CD4-positive, alpha-beta T cell treated with Interferon alpha-2 for 1 hour (primary cell): ENCODE measurements around the gene IQGAP1.

ENCODE experiments used
- DNase-seq, 2 donors: peaks; one replicate each; pipeline ENCODE4 v3.0.0-alpha.2; 2020 to 2022

The IQGAP1 gene

GRCh38 chr15:90442423-90442822, 54.4 kb downstream of the IQGAP1 start:
- DNase-seq, result no peak

- no peak for DNase-seq
Observed at GRCh38 chr15:90449206-90449735, 61.2 kb downstream of the IQGAP1 start.

GRCh38 chr15:90451053-90451850, 63.2 kb downstream of the IQGAP1 start:
- DNase-seq, result no peak

- no peak for DNase-seq
Observed at GRCh38 chr15:90456236-90456635, 68.2 kb downstream of the IQGAP1 start.

- no peak for DNase-seq
Observed at GRCh38 chr15:90458061-90458460, 70.0 kb downstream of the IQGAP1 start.

GRCh38 chr15:90459368-90459767, 71.3 kb downstream of the IQGAP1 start:
- DNase-seq, result no peak

GRCh38 chr15:90460142-90460824, 72.2 kb downstream of the IQGAP1 start:
- DNase-seq, result no peak

- no peak for DNase-seq
Observed at GRCh38 chr15:90463381-90463780, 75.3 kb downstream of the IQGAP1 start.

- no peak for DNase-seq
Observed at GRCh38 chr15:90465140-90465929, 77.3 kb downstream of the IQGAP1 start.

- DNase-seq, result no peak
Observed at GRCh38 chr15:90465930-90466567, 78.0 kb downstream of the IQGAP1 start.

- no peak for DNase-seq
Observed at GRCh38 chr15:90469723-90470122, 81.7 kb downstream of the IQGAP1 start.

- no peak for DNase-seq
Observed at GRCh38 chr15:90470453-90470852, 82.4 kb downstream of the IQGAP1 start.

- no peak for DNase-seq
Observed at GRCh38 chr15:90471126-90471525, 83.1 kb downstream of the IQGAP1 start.

- no peak for DNase-seq
Observed at GRCh38 chr15:90471769-90472168, 83.7 kb downstream of the IQGAP1 start.

- DNase-seq, result no peak
Observed at GRCh38 chr15:90478846-90479481, 90.9 kb downstream of the IQGAP1 start.

- no peak for DNase-seq
Observed at GRCh38 chr15:90479656-90480055, 91.6 kb downstream of the IQGAP1 start.

- DNase-seq, result peak; percentile 15 to 45
Observed at GRCh38 chr15:90481023-90481422, 93.0 kb downstream of the IQGAP1 start.

- DNase-seq, result peak; percentile 39 to 54
Observed at GRCh38 chr15:90482124-90483011, 94.3 kb downstream of the IQGAP1 start.

GRCh38 chr15:90483012-90483307, 94.9 kb downstream of the IQGAP1 start:
- DNase-seq, result no peak

- DNase-seq, result no peak
Observed at GRCh38 chr15:90483637-90484036, 95.6 kb downstream of the IQGAP1 start.

GRCh38 chr15:90487186-90487585, 99.1 kb downstream of the IQGAP1 start:
- no peak for DNase-seq
